Lower lobe of right lung (tissue), 2 donors: ENCODE measurements around the gene SLC25A26. TPM values are rescaled to one million over a fixed set of nuclear protein-coding genes. Genes with fewer than 3 reads are reported as not detected.

ENCODE experiments used
- ATAC-seq, 2 donors: fragments of 200-7000 bp; cut with Tn5 transposase; one replicate each; pipeline ENCODE4 v1.9.1; 2020 to 2022; ENCODE audit warnings: mild to moderate bottlenecking in 2 of 2, moderate library complexity in 2 of 2
- DNase-seq: peaks from one replicate; pipeline ENCODE4 v3.0.0-alpha.2; 2020
- H3K27ac ChIP-seq: fragments of 200-600 bp; one replicate; pipeline ENCODE4 v1.8.0; 2022
- H3K27me3 ChIP-seq: fragments of 200-600 bp; one replicate; pipeline ENCODE4 v1.8.0; 2022; ENCODE audit warnings: low read depth
- H3K36me3 ChIP-seq: fragments of 200-600 bp; one replicate; pipeline ENCODE4 v1.8.0; 2022; ENCODE audit warnings: mild to moderate bottlenecking
- H3K4me1 ChIP-seq: fragments of 200-600 bp; one replicate; pipeline ENCODE4 v1.8.0; 2022
- H3K4me3 ChIP-seq: fragments of 200-600 bp; one replicate; pipeline ENCODE4 v1.8.0; 2022; ENCODE audit warnings: mild to moderate bottlenecking
- H3K9me3 ChIP-seq: fragments of 200-600 bp; one replicate; pipeline ENCODE4 v1.8.0; 2022
- intact Hi-C: fragments of 100-400 bp; cut with DNase I; formaldehyde crosslinking; loops from one replicate; pipeline ENCODE4 v1.11.0; 2022
- total RNA-seq: library from RNA; stranded (reverse); fragmentation: NEBNext Ultra II Directional; extraction: Animal tissue kit (Norgen Biotek cat#: 25700); gene quantifications from one replicate; pipeline ENCODE4 v1.2.1, GENCODE V29; 2021
- TF ChIP-seq, protein P1 (sequence below): fragments of 200-600 bp; IDR thresholded peaks from one replicate; pipeline ENCODE4 v1.8.0; 2022; ENCODE audit warnings: antibody characterized with exemption, mild to moderate bottlenecking
- donor health status: DM: no; HTN: yes; CAD: no; lungs with severe emphysema.

Gene SLC25A26
- total RNA-seq, 1 donor from 2014 or later: 18.8 TPM

DNA sequence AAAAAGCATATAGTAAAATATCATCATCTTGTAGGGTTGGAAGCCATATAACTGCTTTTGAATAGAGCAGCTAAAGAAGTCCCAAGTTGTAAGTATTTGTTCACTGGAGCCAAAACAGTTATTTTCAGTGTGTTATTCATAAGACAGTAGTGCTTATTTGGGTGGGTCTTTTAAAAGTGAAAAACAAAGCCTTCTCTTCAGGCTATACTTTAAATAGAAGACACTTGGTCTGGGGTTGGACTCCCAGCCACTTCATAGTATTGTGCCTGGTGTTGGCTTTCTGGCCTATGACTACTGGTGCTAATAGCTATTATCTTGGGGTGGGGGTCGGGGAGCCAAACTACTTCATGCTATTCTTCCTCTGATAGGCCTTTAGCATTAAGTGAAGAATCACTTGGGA lies 135.2 kb downstream of the SLC25A26 start:
- no peak for ATAC-seq
- H3K27me3 ChIP-seq: no peaks in the 10 kb centered on the region
- H3K9me3 ChIP-seq: no peaks in the 10 kb centered on the region
- TF ChIP-seq, protein P1, sequence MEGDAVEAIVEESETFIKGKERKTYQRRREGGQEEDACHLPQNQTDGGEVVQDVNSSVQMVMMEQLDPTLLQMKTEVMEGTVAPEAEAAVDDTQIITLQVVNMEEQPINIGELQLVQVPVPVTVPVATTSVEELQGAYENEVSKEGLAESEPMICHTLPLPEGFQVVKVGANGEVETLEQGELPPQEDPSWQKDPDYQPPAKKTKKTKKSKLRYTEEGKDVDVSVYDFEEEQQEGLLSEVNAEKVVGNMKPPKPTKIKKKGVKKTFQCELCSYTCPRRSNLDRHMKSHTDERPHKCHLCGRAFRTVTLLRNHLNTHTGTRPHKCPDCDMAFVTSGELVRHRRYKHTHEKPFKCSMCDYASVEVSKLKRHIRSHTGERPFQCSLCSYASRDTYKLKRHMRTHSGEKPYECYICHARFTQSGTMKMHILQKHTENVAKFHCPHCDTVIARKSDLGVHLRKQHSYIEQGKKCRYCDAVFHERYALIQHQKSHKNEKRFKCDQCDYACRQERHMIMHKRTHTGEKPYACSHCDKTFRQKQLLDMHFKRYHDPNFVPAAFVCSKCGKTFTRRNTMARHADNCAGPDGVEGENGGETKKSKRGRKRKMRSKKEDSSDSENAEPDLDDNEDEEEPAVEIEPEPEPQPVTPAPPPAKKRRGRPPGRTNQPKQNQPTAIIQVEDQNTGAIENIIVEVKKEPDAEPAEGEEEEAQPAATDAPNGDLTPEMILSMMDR: no peak
- no peak for DNase-seq
- H3K27ac ChIP-seq: no peak overlapping the region
- H3K4me1 ChIP-seq: no peaks in the 10 kb centered on the region
- no peak overlapping the region for H3K4me3 ChIP-seq
- no peaks in the 10 kb centered on the region for H3K36me3 ChIP-seq
- intact Hi-C loops: no loop called here

DNA sequence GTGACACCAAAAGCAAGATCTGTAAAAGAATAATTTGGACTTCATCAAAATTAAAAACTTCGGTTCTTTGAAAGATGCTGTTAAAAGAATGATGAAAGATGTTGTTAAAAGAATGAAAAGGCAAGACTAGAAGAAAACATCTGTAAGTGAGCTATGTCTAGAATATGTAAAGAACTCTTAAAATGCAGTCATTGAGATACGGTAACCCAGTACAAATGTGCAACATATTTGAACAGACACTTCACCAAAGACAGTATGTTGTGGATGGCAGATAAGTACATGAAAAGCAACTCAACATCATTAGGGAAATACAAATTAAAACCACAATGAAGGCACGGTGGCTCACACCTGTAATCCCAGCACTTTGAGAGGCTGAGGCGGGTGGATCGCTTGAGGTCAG lies 140.6 kb downstream of the SLC25A26 start:
- no peaks in the 10 kb centered on the region for H3K27me3 ChIP-seq
- no peaks in the 10 kb centered on the region for H3K9me3 ChIP-seq
- no peak overlapping the region for H3K4me3 ChIP-seq
- intact Hi-C loops: no loop called here
- H3K4me1 ChIP-seq: no peaks in the 10 kb centered on the region
- TF ChIP-seq, protein P1: no peak
- no peak for ATAC-seq
- no peak overlapping the region for H3K27ac ChIP-seq
- no peak for DNase-seq
- H3K36me3 ChIP-seq: no peaks in the 10 kb centered on the region

DNA sequence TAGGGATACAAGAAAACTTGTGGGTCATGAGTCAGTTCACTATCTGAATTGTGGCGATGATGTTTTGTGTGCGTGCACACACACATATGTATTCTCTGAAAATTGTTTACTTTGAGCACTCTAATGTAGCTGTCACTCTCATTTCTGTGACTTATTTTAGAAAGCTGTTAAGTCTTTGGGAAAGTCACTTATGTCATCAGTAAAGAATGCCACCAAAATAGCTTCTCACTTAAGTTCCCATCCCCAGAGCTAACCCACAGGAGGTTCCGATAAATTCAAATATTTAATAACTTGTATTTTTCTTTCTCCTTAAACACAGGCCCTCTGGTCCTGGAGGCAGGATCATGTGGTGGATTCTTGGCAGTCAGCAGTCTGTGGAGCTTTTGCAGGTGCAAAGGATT lies 141.7 kb downstream of the SLC25A26 start:
- TF ChIP-seq, protein P1: no peak
- H3K27me3 ChIP-seq: no peaks in the 10 kb centered on the region
- no peak overlapping the region for H3K4me3 ChIP-seq
- intact Hi-C loops: no loop called here
- ATAC-seq: no peak
- no peaks in the 10 kb centered on the region for H3K4me1 ChIP-seq
- no peak for DNase-seq
- no peaks in the 10 kb centered on the region for H3K9me3 ChIP-seq
- no peaks in the 10 kb centered on the region for H3K36me3 ChIP-seq
- no peak overlapping the region for H3K27ac ChIP-seq

DNA sequence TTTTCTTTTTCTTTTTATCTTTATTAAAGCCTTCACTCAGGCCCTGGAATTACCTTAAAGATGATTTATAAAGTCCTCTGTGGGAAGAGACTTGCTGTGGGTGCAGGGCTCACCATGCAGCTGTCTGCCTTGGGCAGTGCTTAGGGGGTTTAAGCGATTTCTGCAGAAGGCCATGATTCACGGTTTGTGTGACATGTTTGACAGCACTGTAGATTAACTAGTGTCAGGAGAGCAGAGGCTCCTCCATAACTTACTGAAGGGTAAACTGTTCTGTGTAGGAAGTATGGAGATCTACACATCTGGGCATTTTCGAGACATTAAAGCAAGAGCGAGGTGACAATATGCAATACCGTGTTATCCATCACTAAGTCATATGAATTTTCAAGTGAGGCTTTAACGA lies 142.3 kb downstream of the SLC25A26 start:
- Histone ChIP-seq H3K27me3 (no peaks in the 10 kb centered on the region), H3K36me3 (no peaks in the 10 kb centered on the region), H3K4me3 (no peak overlapping the region), H3K4me1 (no peaks in the 10 kb centered on the region), H3K9me3 (no peaks in the 10 kb centered on the region), H3K27ac (no peak overlapping the region)
- DNase-seq (no peak), ATAC-seq (no peak)
- TF ChIP-seq, protein P1: no peak
- intact Hi-C loops: no loop called here

DNA sequence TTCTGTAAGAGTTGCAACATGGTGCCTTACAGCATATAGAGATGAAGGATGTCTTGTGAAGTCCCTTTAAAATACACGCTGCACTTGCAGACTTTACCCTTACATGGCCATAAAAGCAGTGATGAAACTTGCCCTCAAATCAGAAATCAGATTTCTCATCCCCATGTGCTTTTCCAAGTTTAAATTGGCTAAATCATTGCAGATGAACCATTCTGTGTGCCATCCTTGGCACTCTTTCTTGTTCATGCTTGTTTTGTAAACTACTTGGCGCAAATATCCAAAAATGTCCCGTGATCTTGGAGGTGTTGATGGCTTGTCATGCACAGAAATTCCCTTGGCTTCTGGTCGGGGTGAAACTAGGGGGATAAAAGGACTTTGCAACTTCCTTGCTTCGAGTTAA lies 144.3 kb downstream of the SLC25A26 start:
- ATAC-seq (no peak), DNase-seq (no peak)
- Histone ChIP-seq H3K27me3 (no peaks in the 10 kb centered on the region), H3K27ac (no peak overlapping the region), H3K36me3 (peaks cover 2% of the 10 kb centered on the region), H3K4me3 (no peak overlapping the region), H3K9me3 (no peaks in the 10 kb centered on the region), H3K4me1 (no peaks in the 10 kb centered on the region)
- intact Hi-C loops: no loop called here
- TF ChIP-seq, protein P1: no peak

DNA sequence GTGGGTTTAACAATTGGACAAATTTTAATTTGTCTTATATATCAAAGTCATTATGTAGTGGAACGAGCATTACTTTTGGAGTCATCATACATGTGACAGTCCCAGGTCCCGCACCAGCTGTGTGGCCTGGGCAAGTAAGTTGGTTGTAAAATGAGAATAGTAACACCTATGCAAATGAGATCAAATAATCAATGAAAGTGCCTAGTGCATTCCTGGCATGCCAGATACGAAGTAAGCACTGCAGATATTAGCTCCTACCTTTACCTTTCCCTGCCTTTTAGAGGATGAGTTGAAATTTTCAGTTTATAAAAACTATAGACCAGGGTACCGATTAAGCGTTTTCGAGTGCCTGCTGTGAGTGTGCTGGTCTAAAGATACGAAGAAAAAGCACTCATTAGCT lies 145.9 kb downstream of the SLC25A26 start:
- intact Hi-C loops: no loop called here
- ATAC-seq: no peak
- H3K27me3 ChIP-seq: no peaks in the 10 kb centered on the region
- no peak overlapping the region for H3K4me3 ChIP-seq
- H3K27ac ChIP-seq: no peak overlapping the region
- H3K9me3 ChIP-seq: no peaks in the 10 kb centered on the region
- H3K4me1 ChIP-seq: no peaks in the 10 kb centered on the region
- TF ChIP-seq, protein P1: no peak
- no peak for DNase-seq
- H3K36me3 ChIP-seq: peaks cover 8% of the 10 kb centered on the region
